GM23338 (cell line): ENCODE data around the gene CCDC106.

Experiments
- EZH2 ChIP-seq: fragments of 200-600 bp; sonication (generic); IDR thresholded peaks from one replicate; pipeline ENCODE4 v1.8.0; 2017; ENCODE audit warnings: antibody characterized with exemption, mild to moderate bottlenecking, low read depth; ENCODE audit not compliant: unreplicated experiment
- JUNB ChIP-seq: IDR thresholded peaks from one replicate; pipeline ENCODE4 v1.6.1; 2016; ENCODE audit warnings: antibody characterized with exemption; ENCODE audit not compliant: unreplicated experiment
- POLR2AphosphoS5 ChIP-seq: IDR thresholded peaks from 2 replicates; pipeline ENCODE4 v1.6.1; 2016; ENCODE audit warnings: antibody characterized with exemption, low read depth
- TF ChIP-seq, protein P1 (sequence below), 2 experiments: fragments of 200-600 bp in 1 of 2; sonication (generic) in 1 of 2; conservative IDR thresholded peaks; 2 replicates each; pipeline versions ENCODE4 v1.5.1 to v1.6.1; 2016 to 2017; ENCODE audit warnings: antibody characterized with exemption in 2 of 2, low read depth in 2 of 2, mild to moderate bottlenecking in 2 of 2, moderate library complexity in 1 of 2

DNA sequence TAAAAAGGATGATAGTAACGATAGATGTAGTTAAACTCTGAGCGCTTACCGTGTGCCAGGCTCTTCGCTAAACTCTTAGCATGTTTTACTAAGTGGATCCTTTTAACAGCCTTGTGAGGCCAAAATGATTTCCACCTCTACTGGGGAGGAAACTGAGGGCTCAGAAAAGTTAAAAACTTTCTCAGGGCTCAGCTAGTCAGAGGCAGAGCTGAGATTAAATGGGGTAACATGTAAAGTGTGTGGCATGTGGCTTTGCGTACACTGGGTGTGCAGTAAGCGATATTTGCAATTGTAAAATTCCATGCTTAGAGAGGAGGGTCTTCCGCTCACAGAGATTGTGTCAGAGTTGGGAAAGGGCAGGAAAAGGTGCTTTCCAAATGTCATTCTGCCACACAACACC lies 8.5 kb downstream of the CCDC106 start:
- TF ChIP-seq, protein P1, sequence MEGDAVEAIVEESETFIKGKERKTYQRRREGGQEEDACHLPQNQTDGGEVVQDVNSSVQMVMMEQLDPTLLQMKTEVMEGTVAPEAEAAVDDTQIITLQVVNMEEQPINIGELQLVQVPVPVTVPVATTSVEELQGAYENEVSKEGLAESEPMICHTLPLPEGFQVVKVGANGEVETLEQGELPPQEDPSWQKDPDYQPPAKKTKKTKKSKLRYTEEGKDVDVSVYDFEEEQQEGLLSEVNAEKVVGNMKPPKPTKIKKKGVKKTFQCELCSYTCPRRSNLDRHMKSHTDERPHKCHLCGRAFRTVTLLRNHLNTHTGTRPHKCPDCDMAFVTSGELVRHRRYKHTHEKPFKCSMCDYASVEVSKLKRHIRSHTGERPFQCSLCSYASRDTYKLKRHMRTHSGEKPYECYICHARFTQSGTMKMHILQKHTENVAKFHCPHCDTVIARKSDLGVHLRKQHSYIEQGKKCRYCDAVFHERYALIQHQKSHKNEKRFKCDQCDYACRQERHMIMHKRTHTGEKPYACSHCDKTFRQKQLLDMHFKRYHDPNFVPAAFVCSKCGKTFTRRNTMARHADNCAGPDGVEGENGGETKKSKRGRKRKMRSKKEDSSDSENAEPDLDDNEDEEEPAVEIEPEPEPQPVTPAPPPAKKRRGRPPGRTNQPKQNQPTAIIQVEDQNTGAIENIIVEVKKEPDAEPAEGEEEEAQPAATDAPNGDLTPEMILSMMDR (conservative IDR thresholded peaks at IDR 0.05; ENCODE audit: low read depth in 2 of 2) = no peak
- no peak for TF ChIP-seq POLR2AphosphoS5
- TF ChIP-seq EZH2 = no peak
- no peak for TF ChIP-seq JUNB
